Left ventricle myocardium inferior (tissue), 1 donor: ENCODE data around the gene RIPOR3. TPM values are rescaled to one million over a fixed set of nuclear protein-coding genes. Genes with fewer than 3 reads are reported as not detected.

Source experiments
- DNase-seq: peaks from one replicate; pipeline ENCODE4 v3.0.0-alpha.2; 2020
- H3K27ac ChIP-seq: fragments of 200-600 bp; replicated peaks from 2 replicates; pipeline ENCODE4 v1.8.0; 2021
- H3K27me3 ChIP-seq: fragments of 200-600 bp; 2 replicates; pipeline ENCODE4 v1.8.0; 2021; ENCODE audit warnings: low read depth
- H3K36me3 ChIP-seq: fragments of 200-600 bp; 2 replicates; pipeline ENCODE4 v1.8.0; 2021
- H3K4me1 ChIP-seq: fragments of 200-600 bp; 2 replicates; pipeline ENCODE4 v1.8.0; 2021
- H3K4me3 ChIP-seq: fragments of 200-600 bp; 2 replicates; pipeline ENCODE4 v1.8.0; 2021; ENCODE audit warnings: mild to moderate bottlenecking, moderate library complexity
- H3K9me3 ChIP-seq: fragments of 200-600 bp; replicated peaks from 2 replicates; pipeline ENCODE4 v1.8.0; 2021
- CTCF ChIP-seq: fragments of 200-600 bp; IDR thresholded peaks from 2 replicates; pipeline ENCODE4 v1.8.0; 2021; ENCODE audit warnings: antibody characterized with exemption, mild to moderate bottlenecking, borderline replicate concordance
- intact Hi-C: fragments of 100-400 bp; cut with micrococcal nuclease; formaldehyde crosslinking; loops from one replicate; pipeline ENCODE4 v1.11.0; 2022
- total RNA-seq: library from RNA; stranded (reverse); fragmentation: NEBNext Ultra II Directional; extraction: Animal tissue kit (Norgen Biotek cat#: 25700); gene quantifications from one replicate; pipeline ENCODE4 v1.2.1, GENCODE V29; 2021
- donor health status: DM: no; HTN: yes; CAD: no; lungs with severe emphysema.

Gene RIPOR3
- total RNA-seq, 1 donor from 2014 or later, result 6.5 TPM

GRCh38 chr20:50582591-50583234, 108.6 kb downstream of the RIPOR3 start:
- intact Hi-C loops, result no loop called here
- no peaks in the 10 kb centered on the region for H3K27me3 ChIP-seq
- no peak for TF ChIP-seq CTCF
- peaks cover 14% of the 10 kb centered on the region for H3K4me1 ChIP-seq
- no peak for DNase-seq
- H3K27ac ChIP-seq, result no peak overlapping the region
- no peaks in the 10 kb centered on the region for H3K9me3 ChIP-seq
- peaks cover 99% of the 10 kb centered on the region for H3K36me3 ChIP-seq
- H3K4me3 ChIP-seq, result no peak overlapping the region

- no peaks in the 10 kb centered on the region for H3K27me3 ChIP-seq
- H3K4me1 ChIP-seq, result peaks cover 17% of the 10 kb centered on the region
- TF ChIP-seq CTCF, result no peak
- no peak overlapping the region for H3K4me3 ChIP-seq
- intact Hi-C loops, result no loop called here
- H3K27ac ChIP-seq, result no peak overlapping the region
- H3K36me3 ChIP-seq, result peaks cover 96% of the 10 kb centered on the region
- H3K9me3 ChIP-seq, result no peaks in the 10 kb centered on the region
- no peak for DNase-seq
These were observed 109.2 kb downstream of the RIPOR3 start for GRCh38 chr20:50582092-50582491.

GRCh38 chr20:50580842-50581544, 110.3 kb downstream of the RIPOR3 start:
- intact Hi-C loops, result no loop called here
- no peaks in the 10 kb centered on the region for H3K27me3 ChIP-seq
- no peak for TF ChIP-seq CTCF
- no peaks in the 10 kb centered on the region for H3K9me3 ChIP-seq
- H3K27ac ChIP-seq, result no peak overlapping the region
- peaks cover 85% of the 10 kb centered on the region for H3K36me3 ChIP-seq
- DNase-seq, result no peak
- no peak overlapping the region for H3K4me3 ChIP-seq
- H3K4me1 ChIP-seq, result peaks cover 27% of the 10 kb centered on the region

GRCh38 chr20:50580016-50580747, 111.2 kb downstream of the RIPOR3 start:
- intact Hi-C loops, result no loop called here
- peak; percentile 89 for TF ChIP-seq CTCF
- no peak overlapping the region for H3K27ac ChIP-seq

GRCh38 chr20:50579511-50579910, 111.8 kb downstream of the RIPOR3 start:
- TF ChIP-seq CTCF, result no peak
- no peak overlapping the region for H3K4me3 ChIP-seq
- no peak overlapping the region for H3K27ac ChIP-seq
- no peaks in the 10 kb centered on the region for H3K27me3 ChIP-seq
- DNase-seq, result no peak
- no peaks in the 10 kb centered on the region for H3K9me3 ChIP-seq
- H3K36me3 ChIP-seq, result peaks cover 83% of the 10 kb centered on the region
- intact Hi-C loops, result loop anchor here (5.0 to 10.0 kb wide), 3 partner anchors 75 to 392 kb away; no protein-coding TSS in a partner anchor
- peaks cover 41% of the 10 kb centered on the region for H3K4me1 ChIP-seq

More at GRCh38 chr20:50580016-50580747, 111.2 kb downstream of the RIPOR3 start:
- no peaks in the 10 kb centered on the region for H3K27me3 ChIP-seq
- no peaks in the 10 kb centered on the region for H3K9me3 ChIP-seq
- DNase-seq, result peak; percentile 67
- peaks cover 82% of the 10 kb centered on the region for H3K36me3 ChIP-seq
- no peak overlapping the region for H3K4me3 ChIP-seq
- peaks cover 35% of the 10 kb centered on the region for H3K4me1 ChIP-seq
